Kidney glomerular epithelial cell (primary cell): ENCODE data around the gene OR6K6.

ENCODE experiments used
- DNase-seq: peaks from one replicate; lab custom pipeline; 2025; lab: John Stamatoyannopoulos, UW

OR6K6 gene

GRCh38 chr1:158754420-158754819, at the start of gene OR6K6:
OR6K6 (plus strand) TSS chr1:158754720; CDS start chr1:158754888, 168 bp downstream.
- DNase-seq, result no peak

GRCh38 chr1:158706096-158706495, 48.4 kb upstream of the OR6K6 start:
- DNase-seq, result no peak

GRCh38 chr1:158711098-158711497, 43.4 kb upstream of the OR6K6 start:
- DNase-seq, result no peak

- no peak for DNase-seq
These were observed 39.8 kb upstream of the OR6K6 start for GRCh38 chr1:158714754-158715153.

- DNase-seq, result peak; percentile 34
These were observed 38.2 kb upstream of the OR6K6 start for GRCh38 chr1:158716335-158716734.

GRCh38 chr1:158717344-158717743, 37.2 kb upstream of the OR6K6 start:
- DNase-seq, result no peak

- DNase-seq, result no peak
These were observed 34.9 kb upstream of the OR6K6 start for GRCh38 chr1:158719664-158720063.

- DNase-seq, result no peak
These were observed 33.9 kb upstream of the OR6K6 start, which contains the start of gene OR6K3 for GRCh38 chr1:158720620-158721019. OR6K3 (minus strand) TSS chr1:158720720; CDS start chr1:158718115, 2,605 bp downstream.

GRCh38 chr1:158724442-158724841, 30.1 kb upstream of the OR6K6 start:
- no peak for DNase-seq

GRCh38 chr1:158728510-158729225, 25.9 kb upstream of the OR6K6 start:
- DNase-seq, result no peak

GRCh38 chr1:158730453-158730852, 24.1 kb upstream of the OR6K6 start:
- DNase-seq, result no peak

- no peak for DNase-seq
These were observed 22.8 kb upstream of the OR6K6 start for GRCh38 chr1:158731707-158732106.

GRCh38 chr1:158732524-158732923, 22.0 kb upstream of the OR6K6 start:
- no peak for DNase-seq

GRCh38 chr1:158735848-158736247, 18.7 kb upstream of the OR6K6 start:
- no peak for DNase-seq

GRCh38 chr1:158752155-158752712, 2.3 kb upstream of the OR6K6 start:
- no peak for DNase-seq

- DNase-seq, result no peak
These were observed 17.7 kb downstream of the OR6K6 start, which contains the start of gene OR6N1 for GRCh38 chr1:158771950-158772866. OR6N1 (minus strand) TSS chr1:158772195; CDS start chr1:158766682, 5,513 bp downstream.

GRCh38 chr1:158781104-158781503, 26.6 kb downstream of the OR6K6 start, which contains the start of gene OR6N2:
OR6N2 (minus strand) TSS chr1:158781204; CDS start chr1:158777635, 3,569 bp downstream.
- no peak for DNase-seq

- no peak for DNase-seq
These were observed 39.1 kb downstream of the OR6K6 start for GRCh38 chr1:158793604-158794003.

GRCh38 chr1:158794247-158794646, 39.7 kb downstream of the OR6K6 start:
- DNase-seq, result no peak

GRCh38 chr1:158798531-158798930, 44.0 kb downstream of the OR6K6 start:
- no peak for DNase-seq

- no peak for DNase-seq
These were observed 45.2 kb downstream of the OR6K6 start for GRCh38 chr1:158799689-158800088.

- DNase-seq, result no peak
These were observed 46.0 kb downstream of the OR6K6 start for GRCh38 chr1:158800526-158800925.
